K562 (cell line): ENCODE data around the gene DCUN1D3. TPM values are rescaled to one million over a fixed set of nuclear protein-coding genes. Genes with fewer than 3 reads are reported as not detected.

Source experiments
- ATAC-seq: fragments of 200-7000 bp; cut with Tn5 transposase; 3 replicates; pipeline ENCODE4 v1.9.1; 2020; ENCODE audit warnings: moderate library complexity
- BruUV-seq: library from RNA; stranded (reverse); fragments of 400-500 nt; replicated peaks from 2 replicates; lab custom pipeline; 2021; lab: Mats Ljungman, UMichigan
- CTCF ChIA-PET: fragments of 300-600 bp; formaldehyde crosslinking; extraction: SDS; loops from one replicate; lab custom pipeline; 2021; ENCODE audit warnings: low intra/inter-chr PET ratio; lab: Yijun Ruan, JAX
- POLR2A ChIA-PET: fragments of 300-600, 350-650 bp; sonication (Branson Sonifier 250); formaldehyde crosslinking; extraction: SDS; loops from one replicate; lab custom pipeline; 2021; ENCODE audit warnings: antibody characterized with exemption, inconsistent platforms; lab: Yijun Ruan, JAX
- DNase-seq, 4 experiments: peaks; one replicate each; pipeline versions ENCODE4 v3.0.0 to v3.0.0-alpha.2; 2011 to 2018; ENCODE audit warnings: low spot score in 3 of 4, mixed read lengths in 3 of 4; ENCODE audit errors: extremely low read depth in 1 of 4
- FAIRE-seq: peaks from 2 replicates; lab custom pipeline; 2011; peaks lifted over from hg19 to GRCh38; lab: Jason Lieb, UNC
- H2AFZ ChIP-seq: 2 replicates; pipeline ENCODE4 v1.6.0; 2011; ENCODE audit warnings: low read depth, low read length, control low read depth, inconsistent platforms
- H3K27ac ChIP-seq: fragments of 200-600 bp; 3 replicates; pipeline ENCODE4 v1.8.0; 2011; ENCODE audit warnings: low read depth, mild to moderate bottlenecking, control low read depth, inconsistent platforms, low read length, moderate library complexity, mixed read lengths; ENCODE audit errors: extremely low read depth
- H3K27me3 ChIP-seq, 2 experiments: fragments of 300-600 bp in 1 of 2; 2 replicates in 1 of 2; 3 replicates in 1 of 2; pipeline versions ENCODE4 v1.6.0 to v1.8.0; 2011; ENCODE audit warnings: inconsistent platforms in 2 of 2, low read length in 2 of 2, mild to moderate bottlenecking in 1 of 2, mixed read lengths in 1 of 2, moderate library complexity in 1 of 2; ENCODE audit not compliant: control insufficient read depth in 2 of 2, insufficient read depth in 2 of 2
- H3K36me3 ChIP-seq: fragments of 300-600 bp; 3 replicates; pipeline ENCODE4 v1.8.0; 2011; ENCODE audit warnings: mild to moderate bottlenecking, low read length, inconsistent platforms; ENCODE audit not compliant: control insufficient read depth, insufficient read depth
- H3K4me1 ChIP-seq, 2 experiments: fragments of 200-600 bp in 1 of 2; replicated peaks in 1 of 2; 2 replicates in 1 of 2; 3 replicates in 1 of 2; pipeline versions ENCODE4 v1.5.1 to v1.8.0; 2011; ENCODE audit warnings: inconsistent platforms in 2 of 2, low read length in 2 of 2, mild to moderate bottlenecking in 1 of 2, mixed read lengths in 1 of 2, moderate library complexity in 1 of 2; ENCODE audit not compliant: control insufficient read depth in 2 of 2, insufficient read depth in 2 of 2
- H3K4me2 ChIP-seq: 2 replicates; pipeline ENCODE4 v1.6.1; 2011; ENCODE audit warnings: low read length, control low read depth, inconsistent platforms, mixed read lengths; ENCODE audit not compliant: insufficient read depth
- H3K4me3 ChIP-seq: fragments of 200-600 bp; sonication (generic), shearing (Covaris generic); 2 replicates; pipeline ENCODE4 v1.5.1; 2016; ENCODE audit warnings: control low read depth, inconsistent platforms
- H3K79me2 ChIP-seq: fragments of 200-600 bp; 3 replicates; pipeline ENCODE4 v1.8.0; 2011; ENCODE audit warnings: low read length, inconsistent platforms; ENCODE audit not compliant: control insufficient read depth, insufficient read depth
- H3K9ac ChIP-seq, 2 experiments: 2 replicates each; pipeline versions ENCODE4 v1.6.0 to v1.6.1; 2011; ENCODE audit warnings: low read depth in 2 of 2, low read length in 2 of 2, control low read depth in 1 of 2, inconsistent platforms in 1 of 2, mild to moderate bottlenecking in 1 of 2, mixed read lengths in 1 of 2; ENCODE audit not compliant: insufficient read depth in 1 of 2
- H3K9me1 ChIP-seq: one replicate; pipeline ENCODE4 v1.6.0; 2011; ENCODE audit warnings: inconsistent platforms, mild to moderate bottlenecking, low read length, moderate library complexity; ENCODE audit not compliant: control insufficient read depth, insufficient read depth
- H3K9me3 ChIP-seq: replicated peaks from 2 replicates; pipeline ENCODE4 v1.5.1; 2011; ENCODE audit warnings: low read depth, low read length, inconsistent platforms; ENCODE audit not compliant: control insufficient read depth, insufficient read depth
- H4K20me1 ChIP-seq: replicated peaks from 2 replicates; pipeline ENCODE4 v1.6.1; 2011; ENCODE audit warnings: low read length, inconsistent platforms, mixed read lengths; ENCODE audit not compliant: control insufficient read depth, insufficient read depth
- CEBPB ChIP-seq: fragments of 450-650 bp; IDR thresholded peaks from 2 replicates; pipeline ENCODE4 v1.6.1; 2016; ENCODE audit warnings: missing genetic modification characterization, missing compliant biosample characterization
- CEBPG ChIP-seq, 3 experiments: fragments of 200-800 bp in 1 of 3; sonication (Bioruptor generic) in 1 of 3; sonication (generic) in 1 of 3; formaldehyde crosslinking in 1 of 3; IDR thresholded peaks in 2 of 3; conservative IDR thresholded peaks in 1 of 3; 2 replicates each; pipeline versions ENCODE4 v1.6.1 to v1.8.0; 2016 to 2022; ENCODE audit warnings: missing compliant biosample characterization in 2 of 3, missing genetic modification characterization in 2 of 3, mild to moderate bottlenecking in 1 of 3, missing genetic modification reagents in 1 of 3
- FOXJ3 ChIP-seq: sonication (generic); formaldehyde crosslinking; IDR thresholded peaks from 2 replicates; pipeline ENCODE4 v1.4.0; 2020; ENCODE audit warnings: mild to moderate bottlenecking, missing genetic modification reagents
- HDAC3 ChIP-seq: fragments of 450-650 bp; IDR thresholded peaks from 2 replicates; pipeline ENCODE4 v1.6.1; 2018; ENCODE audit warnings: borderline replicate concordance, mild to moderate bottlenecking, moderate library complexity; ENCODE audit not compliant: partially characterized antibody
- ILK ChIP-seq: fragments of 450-650 bp; IDR thresholded peaks from 2 replicates; pipeline ENCODE4 v1.6.1; 2016; ENCODE audit warnings: missing genetic modification characterization, low read depth, mild to moderate bottlenecking, missing compliant biosample characterization, moderate library complexity, borderline replicate concordance
- RBM39 ChIP-seq: fragments of 200-400 bp; formaldehyde crosslinking; optimal IDR thresholded peaks from 2 replicates; pipeline ENCODE3; 2018; ENCODE audit warnings: low read depth, low read length
- ZC3H11A ChIP-seq: IDR thresholded peaks from 2 replicates; pipeline ENCODE4 v1.6.1; 2012; ENCODE audit warnings: low read depth, low read length, improper control_type of control experiment
- ZNF174 ChIP-seq: fragments of 250-450 bp; sonication (Bioruptor Pico); IDR thresholded peaks from 2 replicates; pipeline ENCODE4 v1.4.0; 2020; ENCODE audit warnings: mild to moderate bottlenecking
- ZNF324 ChIP-seq: fragments of 250-450 bp; sonication (Bioruptor Pico); IDR thresholded peaks from 2 replicates; pipeline ENCODE4 v1.4.0; 2020; ENCODE audit warnings: mild to moderate bottlenecking
- ZNF445 ChIP-seq: fragments of 250-450 bp; sonication (Bioruptor Pico); IDR thresholded peaks from 2 replicates; pipeline ENCODE4 v1.4.0; 2020; ENCODE audit warnings: low read depth, mild to moderate bottlenecking, moderate library complexity
- WGBS: fragments of 100-300 bp; shearing (Covaris generic); methylation state at CpG from one replicate; pipeline ENCODE4 v1.1.6; 2016; ENCODE audit warnings: low coverage, mixed read lengths; ENCODE audit not compliant: insufficient coverage; ENCODE audit errors: missing lambda C conversion rate; 5-methylcytosine and 5-hydroxymethylcytosine counted together
- in situ Hi-C: fragments of 300-500 bp; cut with MboI; formaldehyde crosslinking; loops from 4 replicates; pipeline ENCODE4 v1.15.0; 2018; ENCODE audit warnings: inconsistent platforms, mixed read lengths
- intact Hi-C: fragments of 100-400 bp; cut with micrococcal nuclease; formaldehyde crosslinking; loops from 2 replicates; pipeline ENCODE4 v1.14.2; 2022
- polyA plus RNA-seq, 8 experiments: library from polyadenylated mRNA; depleted of rRNA in 4 of 8; stranded (reverse) in 5 of 8; unstranded in 3 of 8; fragments of >200 nt; fragmentation: Nextera tagmentation in 2 of 8; fragmentation: Illumina TruSeq in 1 of 8; extraction: Ambion mirVana in 2 of 8; extraction: Trizol in 1 of 8; gene quantifications; 2 replicates each; pipeline versions ENCODE4 v1.2.1 to v1.2.3, GENCODE V29; 2011 to 2014; ENCODE audit warnings: inconsistent platforms in 1 of 8, missing spikeins in 1 of 8
- total RNA-seq, 7 experiments: library from RNA; depleted of rRNA in 6 of 7; stranded (reverse); fragments of >200 nt in 6 of 7; fragmentation: Illumina TruSeq in 2 of 7; extraction: Trizol in 2 of 7; gene quantifications; 2 replicates each; pipeline versions ENCODE4 v1.2.1 to v1.2.3, GENCODE V29; 2011 to 2021; ENCODE audit warnings: low replicate concordance in 1 of 7

DCUN1D3 gene
- total and polyA plus RNA-seq, 9 of the 15 experiments (the other 6 are each of a cell fraction or from before 2014, with no cell fraction given) = 1.0 to 4.7 (median 2.2) TPM

DNA sequence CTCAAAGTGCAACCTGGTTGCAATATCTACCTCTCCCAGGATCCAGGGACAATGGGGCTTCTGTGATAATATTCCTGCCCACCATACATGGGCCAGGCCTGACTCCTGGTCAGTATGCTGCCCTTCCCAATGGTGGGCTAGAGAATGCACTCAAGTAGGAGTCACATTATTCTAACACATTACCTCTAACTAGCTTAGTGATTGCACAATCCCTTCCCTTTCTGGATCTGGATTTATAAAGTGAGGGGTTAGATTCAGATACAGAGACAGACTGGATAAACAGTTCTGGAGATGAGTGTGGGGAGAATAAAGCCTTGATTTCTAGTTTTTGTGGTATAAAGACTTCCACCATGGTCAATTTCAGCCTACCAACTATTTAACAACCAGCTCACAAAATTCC is 33.4 kb upstream of the DCUN1D3 start:
- no peaks in the 10 kb centered on the region for H4K20me1 ChIP-seq
- CTCF ChIA-PET = no interaction called here
- H3K36me3 ChIP-seq = no peaks in the 10 kb centered on the region
- H3K4me1 ChIP-seq = peaks cover 0 to 6% of the 10 kb centered on the region in 2 experiments; a peak in 1 of 5 replicates
- BruUV-seq = no TSS peak
- ATAC-seq = no peak
- no peak overlapping the region for H2AFZ ChIP-seq
- no peaks in the 10 kb centered on the region for H3K9me3 ChIP-seq
- H3K9me1 ChIP-seq = no peaks in the 10 kb centered on the region
- DNase-seq = no peak
- TF ChIP-seq CEBPB (tag) (peak; percentile 84), FOXJ3 (CRISPR knock-in tag) (no peak), ILK (tag) (no peak), CEBPG (CRISPR knock-in tag; IDR thresholded peaks at IDR 0.05) (0 out of 2 replicates have a peak, but pooled peaks have one; percentile 14), CEBPG (tag; conservative IDR thresholded peaks at IDR 0.05 in 1 of 2, IDR thresholded peaks at IDR 0.05 in 1 of 2) (peak; percentile 57 to 75)
- no peak for FAIRE-seq
- POLR2A ChIA-PET = interaction anchor here (1.1 kb wide), 1 partner anchor 29 kb away, joined by 4 read pairs; no protein-coding TSS in a partner anchor
- H3K27ac ChIP-seq = no peak overlapping the region
- peaks cover 4 to 15% of the 10 kb centered on the region in 2 experiments; a peak in 4 of 5 replicates for H3K27me3 ChIP-seq
- intact Hi-C loops = no loop called here
- in situ Hi-C loops = no loop called here
- H3K4me2 ChIP-seq = no peak overlapping the region
- no peak overlapping the region for H3K9ac ChIP-seq
- H3K79me2 ChIP-seq = no peaks in the 10 kb centered on the region
- H3K4me3 ChIP-seq = no peak overlapping the region

GRCh38 chr16:20931066-20931600 is 31.0 kb upstream of the DCUN1D3 start:
- POLR2A ChIA-PET = interaction anchor here (0.6 to 2.1 kb wide), 3 partner anchors 11 to 198 kb away, joined by 3 to 6 read pairs (median 3); no protein-coding TSS in a partner anchor
- Histone ChIP-seq H3K4me2 (no peak overlapping the region), H3K9me1 (no peaks in the 10 kb centered on the region), H3K79me2 (no peaks in the 10 kb centered on the region), H3K27ac (no peak overlapping the region), H3K4me3 (no peak overlapping the region), H4K20me1 (no peaks in the 10 kb centered on the region), H3K9me3 (no peaks in the 10 kb centered on the region), H3K9ac (no peak overlapping the region), H2AFZ (no peak overlapping the region), H3K36me3 (no peaks in the 10 kb centered on the region), H3K4me1 (peaks cover 0 to 6% of the 10 kb centered on the region in 2 experiments; a peak in 1 of 5 replicates), H3K27me3 (peaks cover 2 to 8% of the 10 kb centered on the region in 2 experiments; a peak in 3 of 5 replicates)
- intact Hi-C loops (no loop called here), in situ Hi-C loops (no loop called here)
- FAIRE-seq = no peak
- no peak for ATAC-seq
- WGBS = 55% methylated on average over 5 of the region's 5 CpGs
- DNase-seq = no peak
- CTCF ChIA-PET = no interaction called here
- no TSS peak for BruUV-seq
- TF ChIP-seq ZNF174 (CRISPR knock-in tag) (no peak), ZC3H11A (no peak), ZNF445 (CRISPR knock-in tag) (no peak), ZNF324 (CRISPR knock-in tag) (no peak), HDAC3 (no peak), RBM39 (no peak)
